Lung (tissue), 12 donors: Measurements from ENCODE around the gene SPRED2. TPM values are rescaled to one million over a fixed set of nuclear protein-coding genes. Genes with fewer than 3 reads are reported as not detected.

Source experiments
- ATAC-seq: fragments of 200-7000 bp; cut with Tn5 transposase; one replicate; pipeline ENCODE4 v1.9.1; 2020; ENCODE audit warnings: moderate number of reproducible peaks; ENCODE audit not compliant: insufficient read depth, low FRiP score
- DNase-seq, 3 donors: peaks; one replicate each; pipeline ENCODE4 v3.0.0-alpha.2; 2013 to 2017
- H3K27ac ChIP-seq, 2 donors: one replicate each; pipeline ENCODE4 v1.5.1; 2013; ENCODE audit warnings: mild to moderate bottlenecking in 2 of 2, moderate library complexity in 2 of 2, control low read depth in 1 of 2, inconsistent platforms in 1 of 2, low read depth in 1 of 2, low read length in 1 of 2
- H3K27me3 ChIP-seq, 3 donors: one replicate each; pipeline ENCODE4 v1.5.1; 2013; ENCODE audit warnings: low read length in 2 of 3; ENCODE audit not compliant: control insufficient read depth in 3 of 3, insufficient read depth in 3 of 3
- H3K36me3 ChIP-seq, 4 donors: one replicate each; pipeline ENCODE4 v1.5.1; 2013; ENCODE audit warnings: low read length in 4 of 4, mild to moderate bottlenecking in 1 of 4, moderate library complexity in 1 of 4; ENCODE audit not compliant: control insufficient read depth in 4 of 4, insufficient read depth in 4 of 4
- H3K4me1 ChIP-seq, 5 donors: one replicate each; pipeline ENCODE4 v1.5.1; 2013; ENCODE audit warnings: low read length in 5 of 5, mild to moderate bottlenecking in 2 of 5, moderate library complexity in 1 of 5; ENCODE audit not compliant: control insufficient read depth in 5 of 5, insufficient read depth in 5 of 5
- H3K4me3 ChIP-seq: one replicate; pipeline ENCODE4 v1.5.1; 2013; ENCODE audit warnings: mild to moderate bottlenecking, control low read depth, moderate library complexity
- H3K9ac ChIP-seq, 2 donors: one replicate each; pipeline ENCODE4 v1.5.1; 2013; ENCODE audit warnings: low read length in 2 of 2, control low read depth in 1 of 2; ENCODE audit not compliant: insufficient read depth in 1 of 2
- H3K9me3 ChIP-seq, 4 donors: one replicate each; pipeline ENCODE4 v1.5.1; 2013; ENCODE audit warnings: low read length in 3 of 4, mild to moderate bottlenecking in 1 of 4, moderate library complexity in 1 of 4; ENCODE audit not compliant: control insufficient read depth in 4 of 4, insufficient read depth in 3 of 4
- CTCF ChIP-seq: IDR thresholded peaks from 2 replicates; pipeline ENCODE4 v1.5.1; 2012; ENCODE audit warnings: mild to moderate bottlenecking; ENCODE audit errors: control extremely low read depth, extremely low read depth
- WGBS, 2 donors: extraction: QIAGEN DNeasy Blood & Tissue Kit; methylation state at CpG; one replicate each; pipeline ENCODE4 v1.1.7; 2013; 5-methylcytosine and 5-hydroxymethylcytosine counted together
- polyA plus RNA-seq, 2 donors: library from polyadenylated mRNA; stranded (reverse); fragments of 200-250 nt; gene quantifications; one replicate each; pipeline ENCODE4 v1.2.1, GENCODE V29; 2013
- total RNA-seq, 2 donors: library from RNA; depleted of rRNA in 1 of 2; stranded (reverse); fragments of >200 nt in 1 of 2; gene quantifications; one replicate each; pipeline ENCODE4 v1.2.1, GENCODE V29; 2014 to 2021
- donor health status: control.
- donor health status: control.
- donor health status: Bipolar disorder and iron deficiency.
- donor health status: healthy.
- donor health status: DM: yes; HTN: yes; CAD: no.

SPRED2 gene
- total and polyA plus RNA-seq, 4 donors, result 11.7 to 36.4 (median 19.6) TPM

DNA sequence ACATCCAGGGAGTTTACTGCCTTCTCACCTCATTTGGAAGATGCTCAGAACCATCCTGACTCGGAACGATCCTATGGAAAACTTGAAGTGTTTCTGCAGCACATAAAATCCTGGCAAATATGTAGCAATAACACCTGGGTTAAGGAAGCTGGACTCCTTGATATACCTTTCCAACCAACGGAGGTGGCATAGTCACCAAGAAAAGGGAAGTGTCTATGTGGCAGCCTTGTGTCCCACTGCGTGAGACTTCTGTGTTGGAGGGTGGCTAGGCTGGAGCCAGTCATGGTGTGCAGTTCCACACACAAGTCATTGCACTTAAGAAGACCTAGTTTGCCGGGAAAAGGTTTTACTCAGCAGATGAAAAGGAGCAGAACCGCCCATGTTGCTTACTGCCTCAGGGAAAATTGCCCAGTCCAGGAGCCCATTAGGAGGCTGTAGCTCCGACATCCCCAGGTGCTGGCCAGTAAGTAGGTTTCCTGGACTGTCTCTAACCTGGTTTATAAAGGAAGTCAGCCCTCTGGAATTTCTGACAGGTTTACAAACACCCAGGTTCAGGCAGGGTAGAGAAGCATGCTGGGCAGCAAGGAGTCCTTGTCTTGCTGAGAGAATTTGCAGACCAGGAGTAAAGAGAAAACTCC lies 46.2 kb upstream of the SPRED2 start:
- peaks cover 0 to 3% (median 0%) of the 10 kb centered on the region in 5 donors for H3K4me1 ChIP-seq
- DNase-seq, result no peak
- ATAC-seq, result no peak
- H3K9me3 ChIP-seq, result peaks cover 0 to 3% (median 0%) of the 10 kb centered on the region in 4 donors
- no peaks in the 10 kb centered on the region for H3K36me3 ChIP-seq
- no peak overlapping the region for H3K9ac ChIP-seq
- no peak for TF ChIP-seq CTCF
- no peak overlapping the region for H3K4me3 ChIP-seq
- H3K27me3 ChIP-seq, result no peaks in the 10 kb centered on the region
- 81 to 89% methylated on average over 7 of the region's 7 CpGs for WGBS, 2 donors
- H3K27ac ChIP-seq, result no peak overlapping the region

DNA sequence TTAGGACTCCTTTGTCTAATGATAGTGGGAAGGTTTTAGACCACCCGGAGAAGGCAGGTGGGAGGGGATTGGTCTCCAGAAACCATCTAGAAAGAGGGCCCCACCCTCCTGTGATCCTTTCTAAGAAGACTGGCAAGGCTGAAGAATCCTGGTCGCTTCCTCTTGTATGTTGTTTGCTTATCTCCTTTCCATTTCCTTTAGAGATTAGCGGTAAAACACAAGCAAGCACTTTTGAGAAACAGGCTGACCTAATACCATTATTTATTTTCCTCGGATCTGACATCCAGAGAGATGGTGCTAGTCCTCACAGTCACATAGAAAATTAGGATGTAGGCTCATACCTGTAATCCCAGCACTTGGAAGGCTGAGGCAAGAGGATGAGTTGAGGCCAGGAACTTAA lies 45.2 kb upstream of the SPRED2 start:
- H3K27me3 ChIP-seq, result no peaks in the 10 kb centered on the region
- H3K4me1 ChIP-seq, result peaks cover 0 to 3% (median 0%) of the 10 kb centered on the region in 5 donors
- no peak overlapping the region for H3K27ac ChIP-seq
- no peak for DNase-seq
- no peaks in the 10 kb centered on the region for H3K36me3 ChIP-seq
- H3K9me3 ChIP-seq, result peaks cover 0 to 3% (median 0%) of the 10 kb centered on the region in 4 donors
- H3K4me3 ChIP-seq, result no peak overlapping the region
- 46 to 68% methylated on average over 4 of the region's 4 CpGs for WGBS, 2 donors
- no peak overlapping the region for H3K9ac ChIP-seq
- ATAC-seq, result no peak
- no peak for TF ChIP-seq CTCF

DNA sequence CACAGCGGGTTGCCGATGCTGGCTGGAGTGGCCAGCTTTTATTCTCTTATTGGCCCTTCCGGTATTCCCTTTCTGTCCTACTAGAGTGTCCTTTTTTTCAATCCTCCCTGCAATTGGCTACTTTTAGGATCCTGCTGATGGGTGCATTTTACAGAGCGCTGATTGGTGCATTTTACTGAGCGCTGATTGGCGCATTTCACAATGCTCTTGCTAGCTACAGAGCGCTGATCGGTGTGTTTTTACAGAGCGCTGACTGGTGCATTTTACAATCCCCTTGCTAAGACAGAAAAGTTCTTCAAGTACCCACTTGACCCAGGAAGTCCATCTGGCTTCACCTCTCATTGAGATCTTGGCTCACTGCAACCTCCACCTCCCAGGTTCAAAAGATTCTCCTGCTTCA lies 44.4 kb upstream of the SPRED2 start:
- H3K27me3 ChIP-seq, result no peaks in the 10 kb centered on the region
- peaks cover 0 to 3% (median 0%) of the 10 kb centered on the region in 4 donors for H3K9me3 ChIP-seq
- H3K4me1 ChIP-seq, result peaks cover 0 to 3% (median 0%) of the 10 kb centered on the region in 5 donors
- no peak for TF ChIP-seq CTCF
- H3K36me3 ChIP-seq, result no peaks in the 10 kb centered on the region
- DNase-seq (no peak), ATAC-seq (no peak)
- 97 to 98% methylated on average over 9 of the region's 9 CpGs for WGBS, 2 donors
- H3K4me3 ChIP-seq, result no peak overlapping the region
- H3K9ac ChIP-seq, result no peak overlapping the region
- H3K27ac ChIP-seq, result no peak overlapping the region

GRCh38 chr2:65475000-65475399 lies 42.6 kb upstream of the SPRED2 start:
- H3K36me3 ChIP-seq, result no peaks in the 10 kb centered on the region
- H3K9ac ChIP-seq, result no peak overlapping the region
- H3K27me3 ChIP-seq, result no peaks in the 10 kb centered on the region
- H3K4me3 ChIP-seq, result no peak overlapping the region
- no peak for TF ChIP-seq CTCF
- no peak overlapping the region for H3K27ac ChIP-seq
- DNase-seq, result no peak
- 87 to 97% methylated on average over 1 of the region's 1 CpG for WGBS, 2 donors
- H3K9me3 ChIP-seq, result peaks cover 0 to 3% (median 0%) of the 10 kb centered on the region in 4 donors
- H3K4me1 ChIP-seq, result peaks cover 0 to 3% (median 0%) of the 10 kb centered on the region in 5 donors
- no peak for ATAC-seq
